Astrocyte of the cerebellum (primary cell): ENCODE data around the gene RAE1.

ENCODE experiments used
- DNase-seq: peaks from one replicate; pipeline ENCODE4 v3.0.0-alpha.2; 2011; ENCODE audit warnings: low read depth
- H3K4me3 ChIP-seq: 2 replicates; pipeline ENCODE4 v1.5.1; 2011; ENCODE audit warnings: mild to moderate bottlenecking, low read depth, low read length, moderate library complexity
- in situ Hi-C: cut with HindIII; loops from 2 replicates; pipeline ENCODE4 v1.10.0; 2017; ENCODE audit warnings: low sequenced_read_pairs
- TF ChIP-seq, protein P1 (sequence below): IDR thresholded peaks from 2 replicates; pipeline ENCODE4 v1.5.1; 2012; ENCODE audit warnings: low read length, low read depth, moderate library complexity, mild to moderate bottlenecking; ENCODE audit errors: missing control alignments

RAE1 gene

DNA sequence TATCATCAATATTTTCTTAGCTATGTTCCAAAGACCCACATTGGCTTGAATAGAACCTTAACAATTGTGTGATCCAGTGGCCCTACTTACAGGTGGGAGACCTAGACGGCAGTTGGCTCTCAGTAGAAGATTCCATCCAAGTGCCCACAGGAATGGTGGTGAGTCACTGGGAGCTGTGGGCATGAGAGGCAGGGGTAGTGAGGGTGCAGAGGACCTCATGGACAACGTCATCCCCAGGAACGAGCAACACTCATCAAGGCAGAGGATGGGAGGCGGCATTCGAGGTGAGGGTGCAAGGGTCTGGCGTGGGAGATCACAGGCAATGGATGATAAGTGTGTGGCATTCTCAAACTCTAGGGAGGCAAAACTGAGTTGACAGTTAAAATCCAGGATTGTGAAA, 38.9 kb upstream of the RAE1 start:
- TF ChIP-seq, protein P1, sequence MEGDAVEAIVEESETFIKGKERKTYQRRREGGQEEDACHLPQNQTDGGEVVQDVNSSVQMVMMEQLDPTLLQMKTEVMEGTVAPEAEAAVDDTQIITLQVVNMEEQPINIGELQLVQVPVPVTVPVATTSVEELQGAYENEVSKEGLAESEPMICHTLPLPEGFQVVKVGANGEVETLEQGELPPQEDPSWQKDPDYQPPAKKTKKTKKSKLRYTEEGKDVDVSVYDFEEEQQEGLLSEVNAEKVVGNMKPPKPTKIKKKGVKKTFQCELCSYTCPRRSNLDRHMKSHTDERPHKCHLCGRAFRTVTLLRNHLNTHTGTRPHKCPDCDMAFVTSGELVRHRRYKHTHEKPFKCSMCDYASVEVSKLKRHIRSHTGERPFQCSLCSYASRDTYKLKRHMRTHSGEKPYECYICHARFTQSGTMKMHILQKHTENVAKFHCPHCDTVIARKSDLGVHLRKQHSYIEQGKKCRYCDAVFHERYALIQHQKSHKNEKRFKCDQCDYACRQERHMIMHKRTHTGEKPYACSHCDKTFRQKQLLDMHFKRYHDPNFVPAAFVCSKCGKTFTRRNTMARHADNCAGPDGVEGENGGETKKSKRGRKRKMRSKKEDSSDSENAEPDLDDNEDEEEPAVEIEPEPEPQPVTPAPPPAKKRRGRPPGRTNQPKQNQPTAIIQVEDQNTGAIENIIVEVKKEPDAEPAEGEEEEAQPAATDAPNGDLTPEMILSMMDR: no peak
- H3K4me3 ChIP-seq: no peak overlapping the region
- in situ Hi-C loops: no loop called here
- no peak for DNase-seq

DNA sequence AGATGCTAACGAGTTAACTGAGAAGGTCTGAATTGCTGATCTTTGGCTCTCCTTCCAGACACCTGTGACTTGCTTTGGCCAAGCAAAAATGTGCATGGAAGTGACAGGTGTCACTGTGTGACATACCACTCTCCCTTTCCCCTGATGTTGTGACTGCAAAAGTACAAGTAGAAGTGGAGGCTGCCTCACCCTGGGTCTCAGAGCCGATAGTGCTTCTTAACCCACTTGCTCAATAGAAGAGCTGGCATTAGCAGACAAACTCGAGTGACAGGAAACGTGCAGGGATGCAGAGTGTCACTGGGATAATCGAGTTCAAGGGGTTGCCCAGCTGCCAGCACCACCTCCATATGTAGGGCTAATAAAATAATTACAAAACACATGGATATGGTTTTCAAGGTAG, 37.8 kb upstream of the RAE1 start:
- TF ChIP-seq, protein P1: no peak
- in situ Hi-C loops: no loop called here
- no peak for DNase-seq
- no peak overlapping the region for H3K4me3 ChIP-seq

DNA sequence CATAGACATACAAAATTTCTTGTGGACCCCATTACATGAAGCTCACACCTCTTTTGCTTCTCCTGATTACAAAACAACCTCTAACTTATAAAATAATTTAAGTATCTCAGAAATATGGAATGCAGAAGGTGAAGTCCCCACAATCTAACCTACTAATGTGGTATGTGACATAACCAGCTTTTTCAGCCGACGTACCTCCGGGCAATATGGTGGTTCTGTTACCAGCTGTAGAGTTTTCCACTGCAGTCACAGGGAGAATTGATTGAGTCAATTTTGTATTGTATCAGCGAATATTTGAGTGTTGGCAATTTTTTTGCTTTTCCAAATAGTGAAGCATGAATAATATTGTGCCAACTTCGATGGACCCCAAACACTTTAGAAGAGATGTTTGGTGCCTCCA, 37.1 kb upstream of the RAE1 start:
- TF ChIP-seq, protein P1: no peak
- no peak for DNase-seq
- in situ Hi-C loops: no loop called here
- H3K4me3 ChIP-seq: no peak overlapping the region

DNA sequence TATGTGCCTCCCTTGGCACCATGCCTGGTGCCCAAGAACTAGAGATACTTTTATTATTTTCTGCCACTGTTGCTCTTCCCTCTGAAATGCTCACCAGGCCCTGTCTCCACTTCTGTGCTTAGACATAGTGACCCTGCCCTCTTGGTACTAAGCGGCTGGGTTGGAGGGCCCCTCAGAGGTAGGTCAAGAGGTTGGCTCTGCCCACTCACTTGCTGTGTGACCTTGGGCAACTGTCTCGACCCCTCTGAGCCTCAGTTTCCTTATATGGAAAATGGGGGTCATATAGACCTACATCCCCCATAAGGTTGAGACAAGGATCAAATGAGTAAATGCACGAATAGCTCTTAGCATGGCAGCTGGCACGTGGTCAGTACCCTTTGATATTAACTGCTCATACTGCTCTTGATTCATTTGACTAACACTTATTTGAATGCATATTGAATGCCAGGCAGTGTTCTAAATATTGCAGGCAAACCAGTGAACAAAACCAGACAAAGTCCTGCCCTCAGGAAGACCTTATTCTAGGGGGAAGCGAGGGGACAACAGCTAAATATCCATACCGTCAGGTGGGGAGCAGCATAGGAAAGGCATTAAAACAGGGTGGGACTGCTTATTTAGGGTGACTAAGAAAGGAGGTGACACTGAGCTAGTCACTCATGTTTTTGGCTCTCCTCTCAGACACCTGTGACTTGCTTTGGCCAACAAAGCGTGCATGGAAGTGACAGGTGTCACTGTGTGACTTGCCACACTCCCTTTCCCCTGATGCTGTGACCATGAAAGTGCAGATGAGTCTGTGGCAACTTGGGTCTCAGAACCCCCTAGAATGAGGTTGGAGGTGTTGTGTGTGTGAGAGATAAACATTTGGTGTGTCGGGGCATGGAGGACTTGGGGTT, 35.7 kb upstream of the RAE1 start:
- in situ Hi-C loops: no loop called here
- H3K4me3 ChIP-seq: no peak overlapping the region
- DNase-seq: no peak
- TF ChIP-seq, protein P1: no peak

DNA sequence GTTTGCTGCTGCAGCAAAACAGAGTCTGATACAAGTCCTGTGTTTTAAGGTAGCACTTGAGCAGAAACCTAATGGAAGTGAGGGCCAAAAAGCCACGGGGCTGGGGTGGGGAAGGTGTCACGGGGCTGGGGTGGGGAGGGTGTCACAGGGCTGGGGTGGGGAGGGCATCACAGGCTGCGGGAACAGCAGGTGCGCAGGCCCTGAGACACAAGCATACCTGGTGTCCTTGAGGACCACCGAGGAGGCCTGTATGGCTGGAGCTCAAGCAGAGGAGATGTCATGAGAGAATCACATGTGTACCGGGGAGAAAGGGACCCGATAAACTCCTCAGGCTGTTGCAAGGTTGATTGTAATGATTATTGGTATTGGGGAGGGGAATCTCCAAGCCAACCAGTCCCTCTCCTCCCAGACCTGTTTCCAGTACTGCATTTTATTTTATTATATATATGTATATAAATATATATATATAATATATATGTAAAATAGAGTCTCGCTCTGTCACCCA, 35.0 kb upstream of the RAE1 start:
- no peak for DNase-seq
- no peak overlapping the region for H3K4me3 ChIP-seq
- TF ChIP-seq, protein P1: no peak
- in situ Hi-C loops: no loop called here

DNA sequence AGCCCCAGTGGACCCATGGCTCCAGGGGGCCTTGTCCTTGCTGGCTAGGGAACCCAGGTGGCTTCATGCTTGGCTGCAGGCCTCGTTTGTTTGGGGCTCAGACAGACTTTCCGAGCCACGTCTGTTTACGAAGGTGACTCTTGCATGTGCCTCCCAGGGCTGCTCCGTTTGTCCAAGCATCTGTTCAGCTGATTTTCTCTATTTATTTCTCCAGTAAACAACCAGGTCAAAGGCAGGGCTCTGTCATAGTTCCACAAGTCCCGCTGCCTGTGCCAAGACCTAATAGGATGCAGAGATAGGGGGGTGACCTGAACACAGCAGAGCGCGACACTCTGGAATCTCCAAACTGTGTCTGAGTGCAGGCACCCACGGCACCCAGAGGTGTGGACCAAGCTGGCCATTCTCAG, 34.3 kb upstream of the RAE1 start:
- DNase-seq: no peak
- in situ Hi-C loops: no loop called here

More for the DNA sequence above, 34.3 kb upstream of the RAE1 start:
- no peak overlapping the region for H3K4me3 ChIP-seq
- TF ChIP-seq, protein P1: no peak
